ENCODE measurements around the gene SLIT3.

Gene SLIT3

GRCh38 chr5:169300468-169301385, at the start of gene SLIT3:
TSS of gene SLIT3 (minus strand) at chr5:169301139. CDS start at chr5:169300709, 430 bp downstream.
- no peak for DNase-seq

GRCh38 chr5:169350016-169350415, 49.1 kb upstream of the SLIT3 start:
- DNase-seq = no peak

- DNase-seq = no peak
Observed at GRCh38 chr5:169347786-169348185, 46.8 kb upstream of the SLIT3 start.

GRCh38 chr5:169344629-169345028, 43.7 kb upstream of the SLIT3 start:
- DNase-seq = no peak

- DNase-seq = no peak
Observed at GRCh38 chr5:169343766-169344165, 42.8 kb upstream of the SLIT3 start.

- no peak for DNase-seq
Observed at GRCh38 chr5:169341556-169341955, 40.6 kb upstream of the SLIT3 start.

- no peak for DNase-seq
Observed at GRCh38 chr5:169339869-169340268, 38.9 kb upstream of the SLIT3 start.

GRCh38 chr5:169336242-169336641, 35.3 kb upstream of the SLIT3 start:
- DNase-seq = no peak

- DNase-seq = no peak
Observed at GRCh38 chr5:169335806-169336205, 34.9 kb upstream of the SLIT3 start.

GRCh38 chr5:169333518-169333917, 32.6 kb upstream of the SLIT3 start:
- DNase-seq = no peak

- no peak for DNase-seq
Observed at GRCh38 chr5:169331292-169331852, 30.4 kb upstream of the SLIT3 start.

GRCh38 chr5:169328401-169328800, 27.5 kb upstream of the SLIT3 start:
- no peak for DNase-seq

- no peak for DNase-seq
Observed at GRCh38 chr5:169325273-169325672, 24.3 kb upstream of the SLIT3 start.

GRCh38 chr5:169318556-169318955, 17.6 kb upstream of the SLIT3 start:
- DNase-seq = no peak

- DNase-seq = no peak
Observed at GRCh38 chr5:169307646-169308045, 6.7 kb upstream of the SLIT3 start.

GRCh38 chr5:169305366-169305765, 4.4 kb upstream of the SLIT3 start:
- DNase-seq = no peak

- DNase-seq = no peak
Observed at GRCh38 chr5:169304175-169304574, 3.2 kb upstream of the SLIT3 start.

GRCh38 chr5:169303119-169303515, 2.2 kb upstream of the SLIT3 start:
- DNase-seq = no peak

GRCh38 chr5:169302491-169303118, 1.7 kb upstream of the SLIT3 start:
- peak; percentile 83 for DNase-seq

- DNase-seq = no peak
Observed at GRCh38 chr5:169301986-169302385, 1.0 kb upstream of the SLIT3 start.

GRCh38 chr5:169301386-169301934, 521 bp upstream of the SLIT3 start:
- DNase-seq = no peak

- DNase-seq = no peak
Observed at GRCh38 chr5:169299663-169300467, 1.1 kb downstream of the SLIT3 start.

- DNase-seq = no peak
Observed at GRCh38 chr5:169299191-169299662, 1.7 kb downstream of the SLIT3 start.
